Epithelial cell of proximal tubule (primary cell): ENCODE results near the gene LRRC8A. TPM values are rescaled to one million over a fixed set of nuclear protein-coding genes. Genes with fewer than 3 reads are reported as not detected.
A peak's percentile ranks its signal among the peaks of the same experiment; 100 is the strongest.

Experiments
- DNase-seq: peaks from one replicate; pipeline ENCODE4 v3.0.0-alpha.2; 2011; ENCODE audit warnings: low read depth
- H3K4me3 ChIP-seq: 2 replicates; pipeline ENCODE4 v1.5.1; 2011; ENCODE audit warnings: low read depth, mild to moderate bottlenecking, low read length
- CTCF ChIP-seq: conservative IDR thresholded peaks from 2 replicates; pipeline ENCODE4 v1.5.1; 2012; ENCODE audit warnings: low read depth, mild to moderate bottlenecking, low read length
- total RNA-seq: library from RNA; depleted of rRNA; stranded (reverse); fragments of >200 nt; gene quantifications from 2 replicates; pipeline ENCODE4 v1.2.3, GENCODE V29; 2015

LRRC8A gene
- total RNA-seq: 98.2 and 104 TPM in 2 replicates

DNA sequence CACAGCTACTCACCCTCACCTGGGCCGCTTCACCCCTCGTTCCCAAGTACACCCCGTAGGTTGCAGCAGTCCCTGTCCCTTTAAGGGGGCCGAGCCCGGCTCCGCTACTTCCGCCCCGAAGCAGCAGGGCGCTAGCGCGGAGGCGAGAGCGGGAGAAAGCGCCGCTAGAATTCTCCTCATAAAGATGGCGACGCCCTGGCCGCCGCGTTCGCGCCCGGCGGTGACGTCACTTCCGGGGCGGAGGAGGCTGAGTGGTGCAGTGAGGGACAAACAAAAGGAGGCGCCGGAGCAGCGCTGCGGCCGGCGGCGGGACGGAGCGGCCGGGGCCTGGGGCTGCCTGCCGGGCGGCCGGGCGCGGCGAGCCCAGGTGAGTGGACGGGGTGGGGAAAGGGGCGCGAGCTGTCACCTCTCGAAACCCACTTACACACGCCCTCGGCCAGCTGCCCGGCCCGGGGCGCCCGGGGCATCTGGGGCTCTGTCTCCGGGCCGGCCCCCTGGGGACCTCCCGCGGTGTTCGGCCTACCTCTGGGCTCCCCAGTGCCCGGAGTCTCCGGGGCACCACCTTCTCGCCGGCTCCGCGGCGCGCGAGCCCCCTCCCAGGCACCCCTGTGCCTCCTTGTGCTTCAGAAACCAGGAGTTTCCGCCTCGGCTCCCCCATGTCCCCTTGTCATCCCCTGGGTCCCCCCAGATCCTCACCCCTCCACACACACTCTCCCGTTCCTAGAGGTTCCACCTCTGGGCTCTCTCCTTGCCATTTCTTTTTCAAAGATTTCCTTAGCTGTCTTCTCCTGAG is at the start of gene LRRC8A, which contains the start of gene KYAT1:
Gene LRRC8A, plus strand, starts transcription at position 250 of the 793 bp plus-strand sequence. CDS start 25,032 bp downstream, outside the sequence.
Gene KYAT1, minus strand, starts transcription at position 67 of the 793 bp plus-strand sequence. CDS start 36,545 bp downstream, outside the sequence.
- peak; percentile 55 for DNase-seq
- TF ChIP-seq CTCF: no peak
- peak within 1 kb of the TSS; percentile 70 for H3K4me3 ChIP-seq

DNA sequence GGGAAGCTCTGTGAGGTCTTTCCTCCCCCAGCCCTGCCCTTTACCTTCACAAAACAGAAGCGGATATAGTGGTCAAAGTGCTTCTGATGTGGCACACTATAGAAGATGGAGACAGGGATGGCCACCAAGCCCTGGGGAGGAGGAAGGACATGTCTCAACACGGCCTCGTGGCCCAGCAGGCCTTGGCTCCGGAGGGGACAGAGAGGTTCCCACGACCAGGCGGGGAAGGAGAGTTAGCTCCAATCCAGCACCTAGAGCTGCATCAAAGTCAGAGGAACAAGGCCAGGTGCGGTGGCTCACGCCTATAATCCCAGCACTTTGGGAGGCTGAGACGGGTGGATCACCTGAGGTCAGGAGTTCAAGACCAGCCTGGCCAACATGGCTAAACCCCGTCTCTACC is 48.2 kb upstream of the LRRC8A start:
- TF ChIP-seq CTCF: no peak
- no peak overlapping the region for H3K4me3 ChIP-seq
- no peak for DNase-seq

DNA sequence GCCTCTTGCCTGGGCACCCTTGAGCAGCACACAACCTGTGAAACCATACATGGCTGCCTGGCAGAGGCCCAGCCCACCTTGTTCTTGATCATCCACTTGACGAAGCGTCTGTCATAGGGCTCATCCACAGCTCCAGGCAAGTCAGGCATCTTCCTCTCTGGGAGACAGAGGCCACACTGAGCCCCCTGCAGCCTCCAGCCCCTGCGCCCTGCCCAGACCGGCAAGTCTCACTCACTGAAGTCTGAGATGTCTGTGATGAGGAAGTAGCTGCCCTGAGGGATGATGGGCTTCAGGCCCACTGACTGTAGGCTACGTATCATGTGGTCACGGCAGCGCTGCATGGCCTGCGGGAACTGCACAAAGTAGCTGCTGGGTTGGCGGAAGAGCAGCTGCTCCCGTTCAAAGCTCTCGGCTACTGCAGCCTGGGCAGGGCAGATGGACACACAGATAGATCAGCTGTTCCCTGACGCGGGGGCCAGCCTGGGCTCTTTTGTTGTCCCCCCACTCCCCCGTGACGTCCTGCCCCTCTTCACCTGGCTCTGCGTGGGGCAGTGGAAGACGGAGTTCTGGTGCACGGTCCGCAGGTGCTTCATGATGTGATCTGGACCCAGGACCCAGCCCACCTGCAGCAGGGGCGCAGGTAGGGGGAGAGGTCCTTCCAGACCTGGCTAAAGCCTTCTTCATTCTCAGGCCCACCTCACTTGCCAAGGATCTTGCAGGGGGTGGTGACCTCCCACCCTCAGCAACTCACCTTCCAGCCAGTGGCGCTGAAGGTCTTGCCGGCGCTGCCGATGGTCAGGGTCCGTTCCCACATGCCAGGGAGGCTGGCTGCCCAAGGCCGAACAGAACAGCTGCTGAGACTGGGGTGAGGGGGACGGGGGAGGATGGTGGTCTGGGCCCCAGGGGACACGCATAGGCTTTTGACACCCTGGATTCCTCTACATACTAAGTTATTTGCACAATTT is 46.4 kb upstream of the LRRC8A start:
- no peak for DNase-seq
- no peak overlapping the region for H3K4me3 ChIP-seq
- TF ChIP-seq CTCF: no peak

DNA sequence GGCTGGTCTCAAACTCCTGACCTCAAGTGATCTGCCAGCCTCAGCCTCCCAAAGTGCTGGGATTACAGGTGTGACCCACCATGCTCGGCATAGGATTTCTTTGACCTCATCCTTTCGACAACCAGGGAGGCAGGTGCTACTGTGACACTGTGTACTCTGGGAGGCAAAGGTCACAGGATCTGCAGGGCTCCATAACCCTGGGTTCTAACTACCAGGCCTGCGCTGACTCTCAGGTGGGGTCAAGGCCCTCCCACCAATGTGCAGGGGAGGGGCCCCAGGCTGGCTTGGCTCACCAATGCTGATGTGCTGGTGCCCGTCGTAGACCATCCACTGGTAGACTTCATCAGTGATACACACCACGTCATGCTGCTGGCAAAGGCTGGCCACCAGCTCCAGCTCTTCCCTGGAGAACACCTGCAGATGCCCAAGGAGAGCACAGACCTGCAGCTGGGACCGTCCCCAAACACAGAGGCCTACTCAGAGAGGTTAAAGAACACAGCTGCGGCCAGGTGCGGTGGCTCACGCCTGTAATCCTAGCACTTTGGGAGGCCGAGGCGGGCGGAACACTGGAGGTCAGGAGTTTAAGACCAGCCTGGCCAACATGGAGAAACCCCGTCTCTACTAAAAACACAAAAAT is 45.3 kb upstream of the LRRC8A start:
- H3K4me3 ChIP-seq: no peak overlapping the region
- no peak for DNase-seq
- no peak for TF ChIP-seq CTCF

- no peak for DNase-seq
- no peak overlapping the region for H3K4me3 ChIP-seq
- TF ChIP-seq CTCF: no peak
These were observed 43.6 kb upstream of the LRRC8A start for GRCh38 chr9:128838338-128838737.

DNA sequence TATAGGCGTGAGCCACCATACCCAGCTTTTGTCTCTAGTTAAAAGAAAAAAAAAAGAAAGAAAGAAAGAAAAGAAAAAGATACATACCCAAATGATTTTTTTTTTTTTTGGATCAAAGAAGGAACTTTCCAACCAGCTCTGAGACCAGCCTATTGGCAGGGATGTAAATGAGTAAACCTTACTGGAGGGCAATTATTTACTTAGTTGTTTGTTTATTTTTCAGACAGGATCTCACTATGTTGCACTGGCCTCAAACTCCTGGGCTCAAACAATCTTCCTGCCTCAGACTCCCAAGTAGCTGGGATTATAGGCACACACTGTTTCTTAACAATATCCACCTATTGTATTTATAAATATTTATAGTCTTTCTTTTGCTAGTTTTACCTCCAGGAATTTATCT is 41.4 kb upstream of the LRRC8A start:
- no peak for DNase-seq
- no peak overlapping the region for H3K4me3 ChIP-seq
- no peak for TF ChIP-seq CTCF
